Mesendoderm (in vitro differentiated cells): Measurements from ENCODE around the gene PLIN1. TPM values are rescaled to one million over a fixed set of nuclear protein-coding genes. Genes with fewer than 3 reads are reported as not detected.

Experiments
- DNase-seq: peaks from one replicate; pipeline ENCODE4 v3.0.0; 2013
- H2AK5ac ChIP-seq: 2 replicates; pipeline ENCODE4 v1.6.1; 2013; ENCODE audit warnings: low read length, inconsistent platforms
- H2BK120ac ChIP-seq: 2 replicates; pipeline ENCODE4 v1.6.1; 2013; ENCODE audit warnings: low read depth, mild to moderate bottlenecking, low read length, moderate library complexity, mixed read lengths
- H2BK15ac ChIP-seq: replicated peaks from 2 replicates; pipeline ENCODE4 v1.6.1; 2013; ENCODE audit warnings: low read depth, mild to moderate bottlenecking, moderate library complexity
- H2BK5ac ChIP-seq: 2 replicates; pipeline ENCODE4 v1.6.1; 2013; ENCODE audit warnings: low read length, inconsistent platforms
- H3K18ac ChIP-seq: 2 replicates; pipeline ENCODE4 v1.6.1; 2013; ENCODE audit warnings: mild to moderate bottlenecking, low read length, mixed read lengths
- H3K23ac ChIP-seq: one replicate; pipeline ENCODE4 v1.6.1; 2013; ENCODE audit warnings: low read length
- H3K27ac ChIP-seq: 2 replicates; pipeline ENCODE4 v1.5.1; 2013; ENCODE audit warnings: low read depth, mild to moderate bottlenecking, inconsistent platforms, low read length, moderate library complexity
- H3K27me3 ChIP-seq: 2 replicates; pipeline ENCODE4 v1.6.1; 2013; ENCODE audit warnings: low read length, control low read depth, mild to moderate bottlenecking, inconsistent platforms; ENCODE audit not compliant: insufficient read depth, poor library complexity
- H3K36me3 ChIP-seq: 2 replicates; pipeline ENCODE4 v1.6.1; 2013; ENCODE audit warnings: low read length, inconsistent platforms; ENCODE audit not compliant: control insufficient read depth, insufficient read depth
- H3K4ac ChIP-seq: one replicate; pipeline ENCODE4 v1.6.1; 2013; ENCODE audit warnings: low read depth, mild to moderate bottlenecking, low read length, moderate library complexity
- H3K4me1 ChIP-seq: 2 replicates; pipeline ENCODE4 v1.6.1; 2013; ENCODE audit warnings: low read depth, low read length, inconsistent platforms; ENCODE audit not compliant: control insufficient read depth
- H3K4me2 ChIP-seq: 2 replicates; pipeline ENCODE4 v1.6.1; 2013; ENCODE audit warnings: low read length
- H3K4me3 ChIP-seq: 2 replicates; pipeline ENCODE4 v1.5.1; 2013; ENCODE audit warnings: mild to moderate bottlenecking, low read length
- H3K56ac ChIP-seq: one replicate; pipeline ENCODE4 v1.6.1; 2013; ENCODE audit warnings: low read length
- H3K79me1 ChIP-seq: 2 replicates; pipeline ENCODE4 v1.6.1; 2013; ENCODE audit warnings: low read length, inconsistent platforms
- H3K79me2 ChIP-seq: 2 replicates; pipeline ENCODE4 v1.6.1; 2013; ENCODE audit warnings: mild to moderate bottlenecking, low read length; ENCODE audit not compliant: control insufficient read depth, insufficient read depth
- H3K9ac ChIP-seq: 2 replicates; pipeline ENCODE4 v1.6.1; 2013; ENCODE audit warnings: low read length, inconsistent platforms
- H4K5ac ChIP-seq: one replicate; pipeline ENCODE4 v1.6.1; 2013; ENCODE audit warnings: low read length
- H4K8ac ChIP-seq: one replicate; pipeline ENCODE4 v1.6.1; 2013; ENCODE audit warnings: low read depth, mild to moderate bottlenecking, control low read depth, low read length, moderate library complexity
- WGBS: extraction: QIAGEN DNeasy Blood & Tissue Kit; methylation state at CpG from one replicate; pipeline ENCODE4 v1.1.7; 2013; ENCODE audit warnings: low lambda C conversion rate, missing lambda C conversion rate; ENCODE audit not compliant: insufficient coverage; ENCODE audit errors: extremely low coverage; 5-methylcytosine and 5-hydroxymethylcytosine counted together
- polyA plus RNA-seq, 2 experiments: library from polyadenylated mRNA; stranded (reverse); fragments of 200-250 nt; gene quantifications; one replicate each; pipeline ENCODE4 v1.2.3, GENCODE V29; 2013

PLIN1 gene
- polyA plus RNA-seq (2013, experiment 1 of 2): 0.07 TPM
- polyA plus RNA-seq (2013, experiment 2 of 2): not detected

- Histone ChIP-seq H3K36me3 (no peaks in the 10 kb centered on the region), H3K27ac (no peak within 1 kb of the TSS), H3K4me3 (no peak within 1 kb of the TSS), H3K23ac (no peak within 1 kb of the TSS), H3K79me1 (no peaks in the 10 kb centered on the region), H3K4me1 (no peaks in the 10 kb centered on the region), H3K4me2 (no peak within 1 kb of the TSS), H2AK5ac (no peak within 1 kb of the TSS), H2BK15ac (no peak within 1 kb of the TSS), H4K8ac (no peak within 1 kb of the TSS), H3K4ac (no peak within 1 kb of the TSS), H3K9ac (no peak within 1 kb of the TSS), H2BK120ac (no peak within 1 kb of the TSS), H3K56ac (no peak within 1 kb of the TSS), H3K27me3 (no peaks in the 10 kb centered on the region), H3K79me2 (no peaks in the 10 kb centered on the region), H2BK5ac (no peak within 1 kb of the TSS), H3K18ac (no peak within 1 kb of the TSS), H4K5ac (no peak within 1 kb of the TSS)
- no CpG with 5 or more reads among the region's 2 CpGs for WGBS
- no peak for DNase-seq
Observed at GRCh38 chr15:89679212-89679611, at the start of gene PLIN1. TSS of gene PLIN1 (minus strand) at chr15:89679367. CDS start at chr15:89677489, 1,878 bp downstream.

- H4K8ac ChIP-seq: no peak overlapping the region
- no peak overlapping the region for H4K5ac ChIP-seq
- WGBS: no CpG with 5 or more reads among the region's 2 CpGs
- no peak overlapping the region for H3K23ac ChIP-seq
- H3K4me3 ChIP-seq: no peak overlapping the region
- no peaks in the 10 kb centered on the region for H3K79me2 ChIP-seq
- H3K56ac ChIP-seq: no peak overlapping the region
- H3K36me3 ChIP-seq: no peaks in the 10 kb centered on the region
- no peaks in the 10 kb centered on the region for H3K27me3 ChIP-seq
- H2BK15ac ChIP-seq: no peak overlapping the region
- H3K4ac ChIP-seq: no peak overlapping the region
- H3K4me1 ChIP-seq: no peaks in the 10 kb centered on the region
- H3K18ac ChIP-seq: no peak overlapping the region
- no peak overlapping the region for H3K9ac ChIP-seq
- no peaks in the 10 kb centered on the region for H3K79me1 ChIP-seq
- no peak overlapping the region for H2AK5ac ChIP-seq
- no peak for DNase-seq
- H3K27ac ChIP-seq: no peak overlapping the region
- no peak overlapping the region for H3K4me2 ChIP-seq
- no peak overlapping the region for H2BK120ac ChIP-seq
- H2BK5ac ChIP-seq: no peak overlapping the region
Observed at GRCh38 chr15:89728254-89728653, 49.1 kb upstream of the PLIN1 start.

- Histone ChIP-seq H3K36me3 (no peaks in the 10 kb centered on the region), H3K56ac (no peak overlapping the region), H2BK15ac (no peak overlapping the region), H3K79me2 (no peaks in the 10 kb centered on the region), H3K4me3 (no peak overlapping the region), H3K27me3 (no peaks in the 10 kb centered on the region), H4K8ac (no peak overlapping the region), H3K27ac (no peak overlapping the region), H3K18ac (no peak overlapping the region), H2AK5ac (no peak overlapping the region), H3K79me1 (no peaks in the 10 kb centered on the region), H2BK120ac (no peak overlapping the region), H2BK5ac (no peak overlapping the region), H4K5ac (no peak overlapping the region), H3K4ac (no peak overlapping the region), H3K4me1 (no peaks in the 10 kb centered on the region), H3K9ac (no peak overlapping the region), H3K23ac (no peak overlapping the region), H3K4me2 (no peak overlapping the region)
- no CpG with 5 or more reads among the region's 1 CpG for WGBS
- no peak for DNase-seq
Observed at GRCh38 chr15:89725064-89725463, 45.9 kb upstream of the PLIN1 start.

- no peaks in the 10 kb centered on the region for H3K27me3 ChIP-seq
- no peaks in the 10 kb centered on the region for H3K79me1 ChIP-seq
- no peak overlapping the region for H2BK120ac ChIP-seq
- no peak overlapping the region for H3K18ac ChIP-seq
- H2BK5ac ChIP-seq: no peak overlapping the region
- no peaks in the 10 kb centered on the region for H3K4me1 ChIP-seq
- no peak overlapping the region for H4K8ac ChIP-seq
- H3K9ac ChIP-seq: no peak overlapping the region
- no peak overlapping the region for H3K27ac ChIP-seq
- H3K56ac ChIP-seq: no peak overlapping the region
- H2BK15ac ChIP-seq: no peak overlapping the region
- no peaks in the 10 kb centered on the region for H3K79me2 ChIP-seq
- H3K4me3 ChIP-seq: no peak overlapping the region
- no peak overlapping the region for H4K5ac ChIP-seq
- no peak overlapping the region for H2AK5ac ChIP-seq
- DNase-seq: no peak
- H3K4me2 ChIP-seq: no peak overlapping the region
- H3K23ac ChIP-seq: no peak overlapping the region
- no peak overlapping the region for H3K4ac ChIP-seq
- H3K36me3 ChIP-seq: no peaks in the 10 kb centered on the region
- WGBS: no CpG with 5 or more reads among the region's 1 CpG
Observed at GRCh38 chr15:89724621-89725020, 45.5 kb upstream of the PLIN1 start.

- H3K18ac ChIP-seq: no peak overlapping the region
- no peak overlapping the region for H2BK15ac ChIP-seq
- DNase-seq: no peak
- no peaks in the 10 kb centered on the region for H3K79me1 ChIP-seq
- no peak overlapping the region for H2BK5ac ChIP-seq
- no peaks in the 10 kb centered on the region for H3K36me3 ChIP-seq
- H2BK120ac ChIP-seq: no peak overlapping the region
- H3K27ac ChIP-seq: no peak overlapping the region
- no CpG with 5 or more reads among the region's 3 CpGs for WGBS
- no peak overlapping the region for H3K23ac ChIP-seq
- H3K9ac ChIP-seq: no peak overlapping the region
- no peaks in the 10 kb centered on the region for H3K27me3 ChIP-seq
- H4K8ac ChIP-seq: no peak overlapping the region
- no peaks in the 10 kb centered on the region for H3K79me2 ChIP-seq
- no peak overlapping the region for H3K4me3 ChIP-seq
- H3K4me1 ChIP-seq: no peaks in the 10 kb centered on the region
- no peak overlapping the region for H3K56ac ChIP-seq
- H2AK5ac ChIP-seq: no peak overlapping the region
- no peak overlapping the region for H3K4ac ChIP-seq
- no peak overlapping the region for H4K5ac ChIP-seq
- no peak overlapping the region for H3K4me2 ChIP-seq
Observed at GRCh38 chr15:89723031-89723430, 43.9 kb upstream of the PLIN1 start.

GRCh38 chr15:89714775-89715174 is 35.6 kb upstream of the PLIN1 start:
- no peak overlapping the region for H3K27ac ChIP-seq
- no peak overlapping the region for H3K23ac ChIP-seq
- no peak overlapping the region for H3K18ac ChIP-seq
- DNase-seq: no peak
- H2BK5ac ChIP-seq: no peak overlapping the region
- H3K36me3 ChIP-seq: no peaks in the 10 kb centered on the region
- H3K4me3 ChIP-seq: no peak overlapping the region
- H3K27me3 ChIP-seq: no peaks in the 10 kb centered on the region
- no peak overlapping the region for H2BK120ac ChIP-seq
- no peak overlapping the region for H3K4me2 ChIP-seq
- H2AK5ac ChIP-seq: no peak overlapping the region
- no peaks in the 10 kb centered on the region for H3K4me1 ChIP-seq
- no CpG with 5 or more reads among the region's 2 CpGs for WGBS
- H4K5ac ChIP-seq: no peak overlapping the region
- no peak overlapping the region for H2BK15ac ChIP-seq
- H4K8ac ChIP-seq: no peak overlapping the region
- H3K9ac ChIP-seq: no peak overlapping the region
- H3K4ac ChIP-seq: no peak overlapping the region
- no peak overlapping the region for H3K56ac ChIP-seq
- no peaks in the 10 kb centered on the region for H3K79me1 ChIP-seq
- no peaks in the 10 kb centered on the region for H3K79me2 ChIP-seq
